HepG2 (cell line): ENCODE results near the gene VPS9D1. TPM values are rescaled to one million over a fixed set of nuclear protein-coding genes. Genes with fewer than 3 reads are reported as not detected.

Experiments
- BCL6 ChIP-seq: IDR thresholded peaks from 2 replicates; pipeline ENCODE4 v1.6.1; 2016; ENCODE audit warnings: missing genetic modification reagents, missing compliant biosample characterization
- CBX5 ChIP-seq: sonication (generic); formaldehyde crosslinking; IDR thresholded peaks from 2 replicates; pipeline ENCODE4 v1.4.0; 2020; ENCODE audit warnings: missing genetic modification reagents, borderline replicate concordance
- GFI1 ChIP-seq: sonication (generic); formaldehyde crosslinking; IDR thresholded peaks from 2 replicates; pipeline ENCODE4 v1.5.0; 2020; ENCODE audit warnings: missing genetic modification reagents, mild to moderate bottlenecking, borderline replicate concordance
- HIVEP1 ChIP-seq: sonication (generic); formaldehyde crosslinking; IDR thresholded peaks from 2 replicates; pipeline ENCODE4 v1.4.0; 2020; ENCODE audit warnings: mild to moderate bottlenecking, missing genetic modification reagents
- RXRA ChIP-seq: sonication (generic); formaldehyde crosslinking; IDR thresholded peaks from 2 replicates; pipeline ENCODE4 v1.5.1; 2020; ENCODE audit warnings: missing genetic modification reagents
- SNRNP70 ChIP-seq: fragments of 200-400 bp; formaldehyde crosslinking; IDR thresholded peaks from 2 replicates; pipeline ENCODE4 v1.6.1; 2017; ENCODE audit warnings: mild to moderate bottlenecking, low read depth, low read length, moderate library complexity
- SOX13 ChIP-seq, 3 experiments: fragments of 450-650 bp in 1 of 3; sonication (generic) in 1 of 3; formaldehyde crosslinking in 1 of 3; IDR thresholded peaks in 2 of 3; conservative IDR thresholded peaks in 1 of 3; 2 replicates each; pipeline versions ENCODE4 v1.5.0 to v1.6.1; 2016 to 2020; ENCODE audit warnings: antibody characterized with exemption in 1 of 3, mild to moderate bottlenecking in 1 of 3, missing compliant biosample characterization in 1 of 3, missing genetic modification reagents in 1 of 3, moderate library complexity in 1 of 3
- SRF ChIP-seq: IDR thresholded peaks from 2 replicates; pipeline ENCODE4 v1.6.1; 2011; ENCODE audit warnings: mild to moderate bottlenecking, low read depth, low read length, moderate library complexity
- TP53 ChIP-seq: sonication (generic); formaldehyde crosslinking; conservative IDR thresholded peaks from 2 replicates; pipeline ENCODE4 v1.4.0; 2020; ENCODE audit warnings: missing genetic modification reagents
- U2AF2 ChIP-seq: fragments of 200-400 bp; formaldehyde crosslinking; IDR thresholded peaks from 2 replicates; pipeline ENCODE4 v1.6.1; 2017; ENCODE audit warnings: low read depth, mild to moderate bottlenecking, low read length
- ZFP37 ChIP-seq: sonication (generic); formaldehyde crosslinking; IDR thresholded peaks from 2 replicates; pipeline ENCODE4 v1.4.0; 2020; ENCODE audit warnings: missing genetic modification reagents, borderline replicate concordance
- ZKSCAN1 ChIP-seq: fragments of 150-350 bp; IDR thresholded peaks from 2 replicates; pipeline ENCODE4 v1.6.1; 2014; ENCODE audit warnings: low read length
- ZNF484 ChIP-seq: sonication (generic); formaldehyde crosslinking; IDR thresholded peaks from 2 replicates; pipeline ENCODE4 v1.5.1; 2020; ENCODE audit warnings: mild to moderate bottlenecking, low read depth, missing genetic modification reagents, borderline replicate concordance
- ZNF788 ChIP-seq: sonication (generic); formaldehyde crosslinking; IDR thresholded peaks from 2 replicates; pipeline ENCODE4 v1.5.0; 2020; ENCODE audit warnings: mild to moderate bottlenecking, missing genetic modification reagents, borderline replicate concordance
- polyA plus RNA-seq, 8 experiments: library from polyadenylated mRNA; depleted of rRNA in 3 of 8; stranded (reverse) in 7 of 8; unstranded in 1 of 8; fragments of >200 nt; fragmentation: Illumina TruSeq in 4 of 8; extraction: Trizol in 4 of 8; gene quantifications; 2 replicates each; pipeline versions ENCODE4 v1.2.1 to v1.2.3, GENCODE V29; 2011 to 2016; ENCODE audit warnings: low read depth in 4 of 8, missing spikeins in 1 of 8, mixed read lengths in 1 of 8; ENCODE audit not compliant: insufficient read depth in 1 of 8
- total RNA-seq, 5 experiments: library from RNA; depleted of rRNA; stranded (reverse); fragments of >200 nt; fragmentation: Illumina TruSeq; extraction: Trizol; gene quantifications; 2 replicates each; pipeline ENCODE4 v1.2.3, GENCODE V29; 2016; ENCODE audit warnings: low read depth in 1 of 5
- TF ChIP-seq, protein P1 (sequence below): sonication (generic); formaldehyde crosslinking; IDR thresholded peaks from 2 replicates; pipeline ENCODE4 v1.8.0; 2023; ENCODE audit warnings: mild to moderate bottlenecking, missing genetic modification reagents
- TF ChIP-seq, protein P2 (sequence below): sonication (generic); formaldehyde crosslinking; IDR thresholded peaks from 2 replicates; pipeline ENCODE4 v1.4.0; 2020; ENCODE audit warnings: missing genetic modification reagents
- TF ChIP-seq, protein P3 (sequence below): sonication (generic); formaldehyde crosslinking; conservative IDR thresholded peaks from 2 replicates; pipeline ENCODE4 v1.4.0; 2020; ENCODE audit warnings: missing genetic modification reagents
- TF ChIP-seq, protein P4 (sequence below): sonication (generic); formaldehyde crosslinking; conservative IDR thresholded peaks from 2 replicates; pipeline ENCODE4 v1.4.0; 2020; ENCODE audit warnings: mild to moderate bottlenecking, missing genetic modification reagents, moderate library complexity

Gene VPS9D1
- total and polyA plus RNA-seq, 2 of the 13 experiments (the other 11 are each of a cell fraction or from before 2014, with no cell fraction given): 10.1 to 13.2 TPM

DNA sequence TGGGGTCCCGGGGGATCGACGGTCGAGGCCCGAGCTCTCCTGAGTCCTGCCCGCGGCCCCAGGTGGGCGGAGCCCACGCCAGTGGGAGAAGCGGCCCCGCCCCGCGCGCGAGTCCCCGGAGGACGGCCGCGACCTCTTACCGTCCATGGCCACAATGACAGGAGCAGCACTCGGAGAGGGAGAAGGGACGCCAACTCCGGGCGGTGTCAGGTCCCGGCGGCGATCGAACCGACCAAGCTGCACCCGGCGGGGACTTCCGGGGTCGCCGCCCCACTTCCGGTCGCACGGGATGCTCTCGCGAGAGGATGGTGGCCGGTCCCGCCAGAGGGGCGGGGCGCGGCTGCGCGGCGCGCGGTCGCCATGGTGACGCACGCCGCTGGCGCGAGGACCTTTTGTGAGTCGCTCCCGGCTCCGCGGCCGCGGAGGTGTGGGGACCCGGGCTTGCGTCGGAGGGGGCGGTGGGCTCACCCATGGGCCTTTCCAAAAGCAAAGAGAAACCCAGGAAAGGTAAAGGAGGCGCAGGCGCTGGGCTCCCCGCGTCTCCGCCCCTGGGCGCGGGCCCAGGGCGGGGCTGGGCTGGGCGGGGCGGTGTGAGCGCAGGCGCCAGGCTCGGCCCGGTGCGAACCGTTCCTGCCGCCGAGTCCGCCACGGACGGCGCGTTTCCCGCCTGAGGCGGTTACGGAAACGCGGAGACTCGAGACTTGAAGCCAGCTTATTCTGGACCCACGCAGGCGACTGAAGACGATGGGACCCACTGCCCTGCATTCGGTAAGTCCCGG, 63.1 kb downstream of the VPS9D1 start, which contains the start of the genes CHMP1A and SPATA33 (continued):
- TF ChIP-seq, protein P1, sequence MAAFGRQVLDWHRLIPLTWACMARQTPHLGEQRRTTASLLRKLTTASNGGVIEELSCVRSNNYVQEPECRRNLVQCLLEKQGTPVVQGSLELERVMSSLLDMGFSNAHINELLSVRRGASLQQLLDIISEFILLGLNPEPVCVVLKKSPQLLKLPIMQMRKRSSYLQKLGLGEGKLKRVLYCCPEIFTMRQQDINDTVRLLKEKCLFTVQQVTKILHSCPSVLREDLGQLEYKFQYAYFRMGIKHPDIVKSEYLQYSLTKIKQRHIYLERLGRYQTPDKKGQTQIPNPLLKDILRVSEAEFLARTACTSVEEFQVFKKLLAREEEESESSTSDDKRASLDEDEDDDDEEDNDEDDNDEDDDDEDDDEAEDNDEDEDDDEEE (CRISPR knock-in tag): peak; percentile 79; the same call in 1 of the 2 replicates
- TF ChIP-seq, protein P2, sequence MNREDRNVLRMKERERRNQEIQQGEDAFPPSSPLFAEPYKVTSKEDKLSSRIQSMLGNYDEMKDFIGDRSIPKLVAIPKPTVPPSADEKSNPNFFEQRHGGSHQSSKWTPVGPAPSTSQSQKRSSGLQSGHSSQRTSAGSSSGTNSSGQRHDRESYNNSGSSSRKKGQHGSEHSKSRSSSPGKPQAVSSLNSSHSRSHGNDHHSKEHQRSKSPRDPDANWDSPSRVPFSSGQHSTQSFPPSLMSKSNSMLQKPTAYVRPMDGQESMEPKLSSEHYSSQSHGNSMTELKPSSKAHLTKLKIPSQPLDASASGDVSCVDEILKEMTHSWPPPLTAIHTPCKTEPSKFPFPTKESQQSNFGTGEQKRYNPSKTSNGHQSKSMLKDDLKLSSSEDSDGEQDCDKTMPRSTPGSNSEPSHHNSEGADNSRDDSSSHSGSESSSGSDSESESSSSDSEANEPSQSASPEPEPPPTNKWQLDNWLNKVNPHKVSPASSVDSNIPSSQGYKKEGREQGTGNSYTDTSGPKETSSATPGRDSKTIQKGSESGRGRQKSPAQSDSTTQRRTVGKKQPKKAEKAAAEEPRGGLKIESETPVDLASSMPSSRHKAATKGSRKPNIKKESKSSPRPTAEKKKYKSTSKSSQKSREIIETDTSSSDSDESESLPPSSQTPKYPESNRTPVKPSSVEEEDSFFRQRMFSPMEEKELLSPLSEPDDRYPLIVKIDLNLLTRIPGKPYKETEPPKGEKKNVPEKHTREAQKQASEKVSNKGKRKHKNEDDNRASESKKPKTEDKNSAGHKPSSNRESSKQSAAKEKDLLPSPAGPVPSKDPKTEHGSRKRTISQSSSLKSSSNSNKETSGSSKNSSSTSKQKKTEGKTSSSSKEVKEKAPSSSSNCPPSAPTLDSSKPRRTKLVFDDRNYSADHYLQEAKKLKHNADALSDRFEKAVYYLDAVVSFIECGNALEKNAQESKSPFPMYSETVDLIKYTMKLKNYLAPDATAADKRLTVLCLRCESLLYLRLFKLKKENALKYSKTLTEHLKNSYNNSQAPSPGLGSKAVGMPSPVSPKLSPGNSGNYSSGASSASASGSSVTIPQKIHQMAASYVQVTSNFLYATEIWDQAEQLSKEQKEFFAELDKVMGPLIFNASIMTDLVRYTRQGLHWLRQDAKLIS (CRISPR knock-in tag): no peak; the same call in 1 of the 2 replicates
- TF ChIP-seq SOX13 (IDR thresholded peaks at IDR 0.05) (no peak), SOX13 (CRISPR knock-in tag; conservative IDR thresholded peaks at IDR 0.05 in 1 of 2, IDR thresholded peaks at IDR 0.05 in 1 of 2) (no peak; a peak in 2 of 4 replicates), BCL6 (CRISPR knock-in tag) (peak; percentile 52; the same call in 1 of the 2 replicates), ZFP37 (CRISPR knock-in tag) (0 out of 2 replicates have a peak, but pooled peaks have one; percentile 15), SRF (0 out of 2 replicates have a peak, but pooled peaks have one; percentile 10), HIVEP1 (CRISPR knock-in tag) (peak; percentile 66; the same call in 1 of the 2 replicates), SNRNP70 (no peak), GFI1 (peak; percentile 40; the same call in 1 of the 2 replicates), ZNF484 (CRISPR knock-in tag) (no peak), ZNF788 (CRISPR knock-in tag) (peak; percentile 50; the same call in 1 of the 2 replicates), TP53 (peak; percentile 85; the same call in 1 of the 2 replicates), CBX5 (peak; percentile 59; the same call in 1 of the 2 replicates), RXRA (peak; percentile 64; the same call in 1 of the 2 replicates), ZKSCAN1 (no peak), U2AF2 (0 out of 2 replicates have a peak, but pooled peaks have one; percentile 48)
- TF ChIP-seq, protein P3, sequence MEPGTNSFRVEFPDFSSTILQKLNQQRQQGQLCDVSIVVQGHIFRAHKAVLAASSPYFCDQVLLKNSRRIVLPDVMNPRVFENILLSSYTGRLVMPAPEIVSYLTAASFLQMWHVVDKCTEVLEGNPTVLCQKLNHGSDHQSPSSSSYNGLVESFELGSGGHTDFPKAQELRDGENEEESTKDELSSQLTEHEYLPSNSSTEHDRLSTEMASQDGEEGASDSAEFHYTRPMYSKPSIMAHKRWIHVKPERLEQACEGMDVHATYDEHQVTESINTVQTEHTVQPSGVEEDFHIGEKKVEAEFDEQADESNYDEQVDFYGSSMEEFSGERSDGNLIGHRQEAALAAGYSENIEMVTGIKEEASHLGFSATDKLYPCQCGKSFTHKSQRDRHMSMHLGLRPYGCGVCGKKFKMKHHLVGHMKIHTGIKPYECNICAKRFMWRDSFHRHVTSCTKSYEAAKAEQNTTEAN (CRISPR knock-in tag): no peak; the same call in 1 of the 2 replicates
- TF ChIP-seq, protein P4, sequence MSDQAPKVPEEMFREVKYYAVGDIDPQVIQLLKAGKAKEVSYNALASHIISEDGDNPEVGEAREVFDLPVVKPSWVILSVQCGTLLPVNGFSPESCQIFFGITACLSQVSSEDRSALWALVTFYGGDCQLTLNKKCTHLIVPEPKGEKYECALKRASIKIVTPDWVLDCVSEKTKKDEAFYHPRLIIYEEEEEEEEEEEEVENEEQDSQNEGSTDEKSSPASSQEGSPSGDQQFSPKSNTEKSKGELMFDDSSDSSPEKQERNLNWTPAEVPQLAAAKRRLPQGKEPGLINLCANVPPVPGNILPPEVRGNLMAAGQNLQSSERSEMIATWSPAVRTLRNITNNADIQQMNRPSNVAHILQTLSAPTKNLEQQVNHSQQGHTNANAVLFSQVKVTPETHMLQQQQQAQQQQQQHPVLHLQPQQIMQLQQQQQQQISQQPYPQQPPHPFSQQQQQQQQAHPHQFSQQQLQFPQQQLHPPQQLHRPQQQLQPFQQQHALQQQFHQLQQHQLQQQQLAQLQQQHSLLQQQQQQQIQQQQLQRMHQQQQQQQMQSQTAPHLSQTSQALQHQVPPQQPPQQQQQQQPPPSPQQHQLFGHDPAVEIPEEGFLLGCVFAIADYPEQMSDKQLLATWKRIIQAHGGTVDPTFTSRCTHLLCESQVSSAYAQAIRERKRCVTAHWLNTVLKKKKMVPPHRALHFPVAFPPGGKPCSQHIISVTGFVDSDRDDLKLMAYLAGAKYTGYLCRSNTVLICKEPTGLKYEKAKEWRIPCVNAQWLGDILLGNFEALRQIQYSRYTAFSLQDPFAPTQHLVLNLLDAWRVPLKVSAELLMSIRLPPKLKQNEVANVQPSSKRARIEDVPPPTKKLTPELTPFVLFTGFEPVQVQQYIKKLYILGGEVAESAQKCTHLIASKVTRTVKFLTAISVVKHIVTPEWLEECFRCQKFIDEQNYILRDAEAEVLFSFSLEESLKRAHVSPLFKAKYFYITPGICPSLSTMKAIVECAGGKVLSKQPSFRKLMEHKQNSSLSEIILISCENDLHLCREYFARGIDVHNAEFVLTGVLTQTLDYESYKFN (CRISPR knock-in tag): peak; percentile 27; the same call in 1 of the 2 replicates
